NCI-H774 (cell line): ENCODE measurements around the gene C1QTNF8.
"Not testable (repeated sequence)": the region's sequence is repeated elsewhere in the genome, so short reads cannot be mapped to it uniquely, and the experiment has no call there.

Source experiments
- DNase-seq: peaks from one replicate; lab custom pipeline; 2025; lab: John Stamatoyannopoulos, UW

Gene C1QTNF8

GRCh38 chr16:1093284-1094123 is 2.5 kb downstream of the C1QTNF8 start:
- no peak for DNase-seq

- not testable (repeated sequence) for DNase-seq
Measured at GRCh38 chr16:1092685-1093283, 3.3 kb downstream of the C1QTNF8 start.

GRCh38 chr16:1091992-1092552 is 4.0 kb downstream of the C1QTNF8 start:
- DNase-seq, result no peak

GRCh38 chr16:1090620-1091587 is 5.1 kb downstream of the C1QTNF8 start:
- no peak for DNase-seq

- no peak for DNase-seq
Measured at GRCh38 chr16:1089822-1090619, 6.0 kb downstream of the C1QTNF8 start.

GRCh38 chr16:1089439-1089821 is 6.6 kb downstream of the C1QTNF8 start:
- no peak for DNase-seq

- DNase-seq, result no peak
Measured at GRCh38 chr16:1088295-1089170, 7.5 kb downstream of the C1QTNF8 start.

- not testable (repeated sequence) for DNase-seq
Measured at GRCh38 chr16:1086443-1086842, 9.6 kb downstream of the C1QTNF8 start.

- DNase-seq, result no peak
Measured at GRCh38 chr16:1084971-1085370, 11.1 kb downstream of the C1QTNF8 start.

- DNase-seq, result no peak
Measured at GRCh38 chr16:1082952-1083675, 12.9 kb downstream of the C1QTNF8 start.

GRCh38 chr16:1082266-1082951 is 13.6 kb downstream of the C1QTNF8 start:
- no peak for DNase-seq

GRCh38 chr16:1081734-1082265 is 14.2 kb downstream of the C1QTNF8 start:
- no peak for DNase-seq

- DNase-seq, result no peak
Measured at GRCh38 chr16:1080801-1081733, 15.0 kb downstream of the C1QTNF8 start.

- no peak for DNase-seq
Measured at GRCh38 chr16:1079786-1080525, 16.1 kb downstream of the C1QTNF8 start.

- DNase-seq, result no peak
Measured at GRCh38 chr16:1079341-1079740, 16.7 kb downstream of the C1QTNF8 start.

- peak; percentile 65 for DNase-seq
Measured at GRCh38 chr16:1078579-1079021, 17.4 kb downstream of the C1QTNF8 start.
